Natural killer cell (primary cell): ENCODE results near the gene DHRS2. TPM values are rescaled to one million over a fixed set of nuclear protein-coding genes. Genes with fewer than 3 reads are reported as not detected.

ENCODE experiments used
- ATAC-seq, 3 donors: fragments of 150-1000 bp in 2 of 3; fragments of 200-7000 bp in 1 of 3; cut with Tn5 transposase; 1 replicate in 1 of 3; 2 replicates in 2 of 3; pipeline ENCODE4 v1.10.0; 2021; ENCODE audit warnings: mild to moderate bottlenecking in 2 of 3, moderate library complexity in 2 of 3
- DNase-seq, 2 donors: peaks; one replicate each; pipeline versions ENCODE4 v3.0.0 to v3.0.0-alpha.2; 2013 to 2021; ENCODE audit warnings: mixed read lengths in 1 of 2
- H3K27ac ChIP-seq: one replicate; pipeline ENCODE4 v1.5.1; 2013; ENCODE audit warnings: mild to moderate bottlenecking, low read length
- H3K27me3 ChIP-seq: one replicate; pipeline ENCODE4 v1.6.1; 2013; ENCODE audit warnings: low read length; ENCODE audit not compliant: control insufficient read depth, insufficient read depth
- H3K36me3 ChIP-seq: one replicate; pipeline ENCODE4 v1.6.1; 2013; ENCODE audit warnings: low read length; ENCODE audit not compliant: control insufficient read depth, insufficient read depth
- H3K4me1 ChIP-seq: one replicate; pipeline ENCODE4 v1.6.1; 2013; ENCODE audit warnings: low read length; ENCODE audit not compliant: control insufficient read depth, insufficient read depth
- H3K4me3 ChIP-seq: one replicate; pipeline ENCODE4 v1.5.1; 2013; ENCODE audit warnings: low read length
- H3K9me3 ChIP-seq: one replicate; pipeline ENCODE4 v1.6.1; 2013; ENCODE audit warnings: low read length; ENCODE audit not compliant: control insufficient read depth, insufficient read depth
- H3K27ac Mint-ChIP-seq, 2 donors: one replicate each; pipeline ENCODE4 v1.8.0; 2022; ENCODE audit warnings: mild to moderate bottlenecking in 2 of 2, mixed read lengths in 2 of 2, moderate library complexity in 1 of 2
- H3K27me3 Mint-ChIP-seq, 2 donors: one replicate each; pipeline ENCODE4 v1.8.0; 2022; ENCODE audit warnings: low read depth in 2 of 2, mixed read lengths in 2 of 2
- H3K36me3 Mint-ChIP-seq: one replicate; pipeline ENCODE4 v1.8.0; 2022; ENCODE audit warnings: mixed read lengths
- H3K4me1 Mint-ChIP-seq, 2 donors: one replicate each; pipeline ENCODE4 v1.8.0; 2022; ENCODE audit warnings: mixed read lengths in 2 of 2
- H3K4me3 Mint-ChIP-seq: one replicate; pipeline ENCODE4 v1.8.0; 2022; ENCODE audit warnings: mild to moderate bottlenecking, moderate library complexity, mixed read lengths
- H3K9me3 Mint-ChIP-seq, 2 donors: one replicate each; pipeline ENCODE4 v1.8.0; 2022; ENCODE audit warnings: mixed read lengths in 2 of 2
- WGBS: methylation state at CpG from one replicate; pipeline ENCODE4 v1.1.7; 2013; ENCODE audit warnings: missing lambda C conversion rate; ENCODE audit not compliant: insufficient coverage; 5-methylcytosine and 5-hydroxymethylcytosine counted together
- intact Hi-C: fragments of 100-400 bp; cut with micrococcal nuclease; formaldehyde crosslinking; loops from one replicate; pipeline ENCODE4 v1.14.2; 2022
- total RNA-seq, 4 donors: library from RNA; stranded (reverse); fragments of 120-200 nt in 1 of 4; gene quantifications; one replicate each; pipeline versions ENCODE4 v1.2.3 to v1.2.4, GENCODE V29; 2013 to 2022
- TF ChIP-seq, protein P1 (sequence below): fragments of 200-600 bp; IDR thresholded peaks from one replicate; pipeline ENCODE4 v1.8.0; 2022; ENCODE audit warnings: antibody characterized with exemption

The DHRS2 gene
- total RNA-seq, 3 donors from 2014 or later (not counting 1 experiment from before 2014, with no cell fraction given): 0.50 TPM; not detected in 2

- TF ChIP-seq, protein P1, sequence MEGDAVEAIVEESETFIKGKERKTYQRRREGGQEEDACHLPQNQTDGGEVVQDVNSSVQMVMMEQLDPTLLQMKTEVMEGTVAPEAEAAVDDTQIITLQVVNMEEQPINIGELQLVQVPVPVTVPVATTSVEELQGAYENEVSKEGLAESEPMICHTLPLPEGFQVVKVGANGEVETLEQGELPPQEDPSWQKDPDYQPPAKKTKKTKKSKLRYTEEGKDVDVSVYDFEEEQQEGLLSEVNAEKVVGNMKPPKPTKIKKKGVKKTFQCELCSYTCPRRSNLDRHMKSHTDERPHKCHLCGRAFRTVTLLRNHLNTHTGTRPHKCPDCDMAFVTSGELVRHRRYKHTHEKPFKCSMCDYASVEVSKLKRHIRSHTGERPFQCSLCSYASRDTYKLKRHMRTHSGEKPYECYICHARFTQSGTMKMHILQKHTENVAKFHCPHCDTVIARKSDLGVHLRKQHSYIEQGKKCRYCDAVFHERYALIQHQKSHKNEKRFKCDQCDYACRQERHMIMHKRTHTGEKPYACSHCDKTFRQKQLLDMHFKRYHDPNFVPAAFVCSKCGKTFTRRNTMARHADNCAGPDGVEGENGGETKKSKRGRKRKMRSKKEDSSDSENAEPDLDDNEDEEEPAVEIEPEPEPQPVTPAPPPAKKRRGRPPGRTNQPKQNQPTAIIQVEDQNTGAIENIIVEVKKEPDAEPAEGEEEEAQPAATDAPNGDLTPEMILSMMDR: no peak
- Mint-ChIP-seq H3K4me3 (no peak overlapping the region), H3K4me1 (peaks cover 0 to 22% of the 10 kb centered on the region in 2 donors), H3K27ac (peak overlapping the region in 1 of 2 donors; percentile 50), H3K9me3 (no peaks in the 10 kb centered on the region), H3K36me3 (no peaks in the 10 kb centered on the region), H3K27me3 (no peaks in the 10 kb centered on the region)
- H3K4me1 ChIP-seq: no peaks in the 10 kb centered on the region
- intact Hi-C loops: no loop called here
- DNase-seq: no peak
- H3K36me3 ChIP-seq: no peaks in the 10 kb centered on the region
- H3K27ac ChIP-seq: no peak overlapping the region
- no peak overlapping the region for H3K4me3 ChIP-seq
- H3K27me3 ChIP-seq: no peaks in the 10 kb centered on the region
- H3K9me3 ChIP-seq: no peaks in the 10 kb centered on the region
- WGBS: 94% methylated on average over 4 of the region's 4 CpGs
- no peak for ATAC-seq
These were observed 9.3 kb downstream of the DHRS2 start for GRCh38 chr14:23645504-23645811.

- TF ChIP-seq, protein P1: no peak
- no peak overlapping the region for H3K27ac ChIP-seq
- no peak for DNase-seq
- no peaks in the 10 kb centered on the region for H3K9me3 ChIP-seq
- Mint-ChIP-seq H3K9me3 (no peaks in the 10 kb centered on the region), H3K4me1 (peaks cover 0 to 25% of the 10 kb centered on the region in 2 donors), H3K27ac (no peak overlapping the region), H3K27me3 (no peaks in the 10 kb centered on the region), H3K4me3 (no peak overlapping the region), H3K36me3 (no peaks in the 10 kb centered on the region)
- no peaks in the 10 kb centered on the region for H3K27me3 ChIP-seq
- intact Hi-C loops: no loop called here
- ATAC-seq: no peak
- WGBS: 69% methylated on average over 5 of the region's 9 CpGs
- H3K4me1 ChIP-seq: no peaks in the 10 kb centered on the region
- H3K4me3 ChIP-seq: no peak overlapping the region
- H3K36me3 ChIP-seq: no peaks in the 10 kb centered on the region
These were observed 9.9 kb downstream of the DHRS2 start for GRCh38 chr14:23645812-23646647.

- WGBS: 90% methylated on average over 6 of the region's 6 CpGs
- H3K27me3 Mint-ChIP-seq: no peaks in the 10 kb centered on the region
These were observed 10.7 kb downstream of the DHRS2 start for GRCh38 chr14:23646648-23647549.

More at GRCh38 chr14:23646648-23647549, 10.7 kb downstream of the DHRS2 start:
- Histone ChIP-seq H3K27me3 (no peaks in the 10 kb centered on the region), H3K36me3 (no peaks in the 10 kb centered on the region), H3K27ac (no peak overlapping the region), H3K4me3 (no peak overlapping the region), H3K4me1 (no peaks in the 10 kb centered on the region), H3K9me3 (no peaks in the 10 kb centered on the region)
- Mint-ChIP-seq H3K4me1 (peaks cover 0 to 25% of the 10 kb centered on the region in 2 donors), H3K9me3 (no peaks in the 10 kb centered on the region), H3K27ac (no peak overlapping the region), H3K4me3 (no peak overlapping the region), H3K36me3 (no peaks in the 10 kb centered on the region)
- TF ChIP-seq, protein P1: no peak
- DNase-seq: no peak
- ATAC-seq: no peak
- intact Hi-C loops: no loop called here
